Effector memory CD4-positive, alpha-beta T cell (primary cell): ENCODE data around the gene CSDE1.
"Not testable (repeated sequence)": the region's sequence is repeated elsewhere in the genome, so short reads cannot be mapped to it uniquely, and the experiment has no call there.

ENCODE experiments used
- DNase-seq, 3 donors: peaks; one replicate each; pipeline ENCODE4 v3.0.0-alpha.2; 2020
- H3K27ac ChIP-seq: 2 replicates; pipeline ENCODE4 v1.7.0; 2013; ENCODE audit warnings: mild to moderate bottlenecking, low read length, moderate library complexity; ENCODE audit not compliant: insufficient read depth, poor library complexity, severe bottlenecking
- H3K27me3 ChIP-seq: replicated peaks from 2 replicates; pipeline ENCODE4 v1.7.0; 2013; ENCODE audit warnings: mild to moderate bottlenecking, low read length; ENCODE audit not compliant: insufficient read depth, control insufficient read depth, poor library complexity, severe bottlenecking
- H3K36me3 ChIP-seq: 2 replicates; pipeline ENCODE4 v1.7.0; 2013; ENCODE audit warnings: mild to moderate bottlenecking, low read length, moderate library complexity; ENCODE audit not compliant: control insufficient read depth, insufficient read depth
- H3K4me1 ChIP-seq: 2 replicates; pipeline ENCODE4 v1.7.0; 2013; ENCODE audit warnings: low read length, mild to moderate bottlenecking; ENCODE audit not compliant: control insufficient read depth, insufficient read depth, poor library complexity, severe bottlenecking
- H3K4me3 ChIP-seq: 2 replicates; pipeline ENCODE4 v1.7.0; 2013; ENCODE audit warnings: low read length, low read depth, mild to moderate bottlenecking; ENCODE audit not compliant: insufficient read depth, poor library complexity, severe bottlenecking
- H3K9me3 ChIP-seq: 2 replicates; pipeline ENCODE4 v1.7.0; 2013; ENCODE audit warnings: mild to moderate bottlenecking, low read length, moderate library complexity; ENCODE audit not compliant: control insufficient read depth

CSDE1 gene

DNA sequence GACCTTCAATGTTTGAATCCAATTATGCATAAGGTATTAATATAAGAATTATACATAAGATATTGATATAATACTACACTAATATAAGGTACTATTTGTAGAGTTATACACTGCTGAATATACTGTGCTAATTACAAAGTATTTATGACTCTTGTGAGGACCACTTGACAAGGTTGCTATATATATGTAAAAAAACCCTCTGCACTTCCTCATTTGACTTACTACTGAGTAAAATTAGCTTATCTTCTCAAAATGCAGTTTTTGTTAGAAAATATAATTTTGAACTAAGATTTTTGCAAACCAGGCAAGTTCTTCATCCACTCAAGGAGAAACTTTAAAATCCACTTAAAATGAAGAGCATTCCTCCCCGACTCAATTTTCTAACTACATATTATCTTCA is 14.2 kb upstream of the CSDE1 start:
- Histone ChIP-seq H3K4me3 (no peak overlapping the region), H3K36me3 (peaks cover 26% of the 10 kb centered on the region), H3K9me3 (no peaks in the 10 kb centered on the region), H3K27ac (no peak overlapping the region), H3K27me3 (no peaks in the 10 kb centered on the region), H3K4me1 (no peaks in the 10 kb centered on the region)
- DNase-seq, result no peak

DNA sequence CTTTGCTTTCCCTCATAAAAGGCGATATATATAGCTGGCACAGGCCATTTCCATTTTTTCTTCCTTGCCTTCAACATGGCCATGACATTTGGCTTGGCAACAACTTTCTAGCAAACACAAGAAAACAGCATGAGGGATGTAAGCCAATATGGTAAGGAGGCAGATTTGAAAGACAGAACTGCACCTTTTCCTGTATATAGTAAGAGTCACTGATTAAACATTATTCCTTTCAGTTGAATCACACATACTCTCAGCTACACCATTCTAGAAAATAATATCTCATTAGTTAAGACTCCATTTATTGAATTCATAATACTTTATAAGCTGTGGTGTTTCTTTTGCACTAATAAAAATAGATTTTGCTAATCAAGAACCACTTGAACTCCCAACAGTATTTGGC is 13.2 kb upstream of the CSDE1 start:
- Histone ChIP-seq H3K9me3 (no peaks in the 10 kb centered on the region), H3K4me1 (no peaks in the 10 kb centered on the region), H3K27ac (no peak overlapping the region), H3K36me3 (peaks cover 24% of the 10 kb centered on the region), H3K27me3 (no peaks in the 10 kb centered on the region), H3K4me3 (no peak overlapping the region)
- DNase-seq, result no peak

DNA sequence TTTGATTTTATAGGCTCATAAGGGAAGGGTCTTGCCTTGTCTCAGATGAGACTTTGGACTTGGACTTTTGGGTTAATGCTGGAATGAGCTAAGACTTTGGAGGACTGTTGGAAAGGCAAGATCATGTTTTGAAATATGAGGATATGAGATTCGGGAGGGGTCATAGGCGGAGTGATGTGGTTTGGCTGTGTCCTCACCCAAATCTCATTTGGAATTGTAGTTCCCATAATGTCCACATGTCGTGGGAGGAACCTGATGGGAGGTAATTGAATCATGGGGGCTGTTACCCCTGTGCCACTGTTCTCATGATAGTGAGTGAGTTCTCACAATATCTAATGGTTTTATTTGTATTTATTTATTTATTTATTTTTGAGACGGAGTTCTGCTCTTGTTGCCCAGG is 6.9 kb upstream of the CSDE1 start:
- no peaks in the 10 kb centered on the region for H3K36me3 ChIP-seq
- no peak overlapping the region for H3K4me3 ChIP-seq
- H3K27ac ChIP-seq, result no peak overlapping the region
- no peaks in the 10 kb centered on the region for H3K4me1 ChIP-seq
- H3K27me3 ChIP-seq, result no peaks in the 10 kb centered on the region
- H3K9me3 ChIP-seq, result no peaks in the 10 kb centered on the region
- DNase-seq, result no peak

DNA sequence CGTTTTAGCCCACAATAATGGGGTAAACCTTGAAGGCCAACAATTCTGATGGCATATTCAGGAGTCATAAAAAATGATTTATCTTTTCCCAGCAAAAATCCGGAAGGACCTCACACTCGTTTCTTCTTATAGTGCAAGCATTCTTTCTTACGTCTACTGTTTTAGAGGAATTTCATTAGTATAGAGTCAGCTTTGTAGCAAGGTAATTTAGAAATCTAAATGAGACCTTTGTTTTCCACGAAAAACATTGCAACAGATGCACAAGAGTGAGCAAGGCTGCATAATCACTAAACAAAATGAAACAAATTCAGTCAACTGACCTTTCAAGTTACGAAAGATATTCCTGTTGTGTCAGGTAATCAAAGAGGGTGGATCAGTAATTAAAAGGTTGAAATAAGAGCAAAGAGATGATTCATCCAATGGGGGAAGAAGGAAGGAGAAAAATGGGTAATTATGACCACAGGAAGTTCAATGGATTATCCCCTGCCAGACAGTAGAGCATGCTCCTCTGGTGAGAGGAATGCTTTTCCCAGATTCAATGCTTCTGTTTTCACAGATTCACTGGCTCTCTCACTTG is 560 bp upstream of the CSDE1 start:
- no peaks in the 10 kb centered on the region for H3K9me3 ChIP-seq
- no peak for DNase-seq
- H3K4me3 ChIP-seq, result peak overlapping the region; percentile 99
- H3K36me3 ChIP-seq, result peaks cover 4% of the 10 kb centered on the region
- H3K27ac ChIP-seq, result peak overlapping the region; percentile 100
- H3K4me1 ChIP-seq, result peaks cover 38% of the 10 kb centered on the region
- H3K27me3 ChIP-seq, result no peaks in the 10 kb centered on the region

DNA sequence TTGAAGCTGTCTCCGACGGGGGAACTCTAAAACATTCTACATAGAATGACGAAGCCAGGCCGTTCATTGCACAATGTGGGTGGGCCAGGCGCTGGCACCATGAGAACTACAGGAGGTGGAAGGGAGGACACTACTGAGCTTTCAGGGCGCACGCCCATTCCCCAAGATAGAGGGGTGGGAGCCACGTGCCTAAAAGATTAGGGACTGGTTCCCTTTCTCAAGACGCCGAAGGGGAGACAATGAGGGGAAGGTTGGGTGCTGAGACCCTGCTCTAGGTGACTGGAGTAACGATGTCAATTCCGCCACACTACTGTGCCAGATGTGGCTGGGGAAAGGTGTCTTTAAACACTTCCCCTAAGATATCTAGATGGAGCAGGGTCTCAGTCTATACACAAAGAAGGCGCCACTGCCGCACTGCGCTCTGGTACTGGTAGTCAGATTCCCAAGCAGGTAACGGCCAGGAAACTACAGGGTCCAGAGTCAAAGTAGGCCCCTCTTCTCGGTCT is 782 bp downstream of the CSDE1 start:
- Histone ChIP-seq H3K27ac (peak overlapping the region; percentile 100), H3K4me1 (peaks cover 48% of the 10 kb centered on the region)
- peak in 1 of 3 donors; percentile 3 for DNase-seq

GRCh38 chr1:114756009-114756892 is 1.5 kb downstream of the CSDE1 start:
- no peaks in the 10 kb centered on the region for H3K9me3 ChIP-seq
- H3K27ac ChIP-seq, result peak overlapping the region; percentile 100
- peaks cover 48% of the 10 kb centered on the region for H3K4me1 ChIP-seq
- no peak for DNase-seq
- H3K27me3 ChIP-seq, result no peaks in the 10 kb centered on the region
- H3K4me3 ChIP-seq, result peak overlapping the region; percentile 99
- H3K36me3 ChIP-seq, result peaks cover 4% of the 10 kb centered on the region

More for the DNA sequence above, 782 bp downstream of the CSDE1 start:
- no peaks in the 10 kb centered on the region for H3K9me3 ChIP-seq
- H3K4me3 ChIP-seq, result peak overlapping the region; percentile 99
- H3K36me3 ChIP-seq, result peaks cover 4% of the 10 kb centered on the region
- no peaks in the 10 kb centered on the region for H3K27me3 ChIP-seq

DNA sequence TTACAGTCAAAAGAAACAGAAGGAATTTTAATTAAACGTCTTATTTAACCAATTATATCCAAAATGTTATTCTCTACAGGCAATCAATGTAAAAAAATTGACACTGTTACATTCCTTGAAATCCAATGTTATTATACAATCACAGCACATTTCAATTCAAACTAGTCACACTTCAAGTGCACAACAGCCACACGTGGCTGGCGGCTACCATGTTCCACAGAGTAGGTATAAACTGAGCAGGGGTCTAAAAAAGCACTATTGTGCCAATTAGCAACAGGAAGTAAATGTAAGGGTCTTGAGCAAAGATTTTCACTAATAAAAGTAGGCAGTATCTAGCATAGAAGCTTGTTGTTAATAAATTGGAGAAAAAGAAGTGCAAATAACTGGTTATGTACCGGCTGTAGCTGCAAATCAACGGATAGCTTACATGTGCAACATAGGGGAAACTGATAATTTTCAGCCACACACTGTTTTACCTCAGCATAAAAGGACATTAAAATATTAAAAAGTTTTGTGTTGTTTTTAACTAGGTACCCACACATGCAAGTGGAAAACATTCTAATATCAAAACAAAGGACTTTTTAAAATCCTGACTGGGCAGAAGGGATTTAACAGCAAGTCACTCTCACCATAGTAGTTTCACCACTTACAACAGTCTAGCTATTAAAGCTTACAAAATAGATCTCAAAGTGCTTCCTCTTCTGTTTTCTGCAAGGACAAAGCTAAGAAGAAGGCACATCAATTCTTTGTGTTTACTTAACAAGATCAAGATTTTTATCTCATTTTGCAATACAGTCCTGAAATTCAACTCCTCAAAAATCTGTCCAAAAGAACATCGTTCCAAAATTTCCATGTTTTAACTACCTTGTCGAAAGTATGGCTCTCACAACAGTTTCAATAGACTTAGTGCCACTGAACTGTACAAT is 2.5 kb downstream of the CSDE1 start:
- Histone ChIP-seq H3K27me3 (no peaks in the 10 kb centered on the region), H3K36me3 (peaks cover 4% of the 10 kb centered on the region), H3K9me3 (no peaks in the 10 kb centered on the region), H3K4me3 (peak overlapping the region; percentile 99), H3K27ac (peak overlapping the region; percentile 100), H3K4me1 (peaks cover 55% of the 10 kb centered on the region)
- no peak for DNase-seq

DNA sequence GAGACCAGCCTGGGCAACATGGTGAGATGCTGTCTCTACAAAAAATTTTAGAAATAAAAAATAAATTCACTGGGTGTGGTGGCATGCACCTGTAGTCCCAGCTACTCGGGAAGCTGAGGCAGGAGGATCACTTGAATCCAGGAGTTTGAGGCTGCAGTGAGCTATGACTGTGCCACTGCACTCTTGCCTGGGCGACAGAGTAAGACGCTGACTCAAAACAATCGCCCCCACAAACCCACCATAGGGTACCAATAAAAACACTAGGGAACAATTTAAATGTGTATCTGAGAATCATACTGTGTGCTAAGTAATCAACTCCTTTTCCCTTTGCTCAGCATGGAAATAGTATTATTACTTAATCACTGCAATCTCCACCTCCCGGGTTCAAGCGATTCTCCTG is 4.1 kb downstream of the CSDE1 start:
- H3K36me3 ChIP-seq, result peaks cover 19% of the 10 kb centered on the region
- H3K27ac ChIP-seq, H3K9me3 ChIP-seq, DNase-seq, H3K27me3 ChIP-seq: not testable (repeated sequence)
- H3K4me1 ChIP-seq, result peaks cover 60% of the 10 kb centered on the region
- peak overlapping the region; percentile 9 for H3K4me3 ChIP-seq

- peaks cover 22% of the 10 kb centered on the region for H3K36me3 ChIP-seq
- H3K4me1 ChIP-seq, result peaks cover 63% of the 10 kb centered on the region
- H3K9me3 ChIP-seq, result no peaks in the 10 kb centered on the region
- H3K27me3 ChIP-seq, result no peaks in the 10 kb centered on the region
- no peak for DNase-seq
- no peak overlapping the region for H3K4me3 ChIP-seq
- no peak overlapping the region for H3K27ac ChIP-seq
Observed at GRCh38 chr1:114753143-114753542, 4.6 kb downstream of the CSDE1 start.
